ENCODE measurements around the gene TEDC2.
"Not testable (repeated sequence)": the region's sequence is repeated elsewhere in the genome, so short reads cannot be mapped to it uniquely, and the experiment has no call there.

TEDC2 gene

DNA sequence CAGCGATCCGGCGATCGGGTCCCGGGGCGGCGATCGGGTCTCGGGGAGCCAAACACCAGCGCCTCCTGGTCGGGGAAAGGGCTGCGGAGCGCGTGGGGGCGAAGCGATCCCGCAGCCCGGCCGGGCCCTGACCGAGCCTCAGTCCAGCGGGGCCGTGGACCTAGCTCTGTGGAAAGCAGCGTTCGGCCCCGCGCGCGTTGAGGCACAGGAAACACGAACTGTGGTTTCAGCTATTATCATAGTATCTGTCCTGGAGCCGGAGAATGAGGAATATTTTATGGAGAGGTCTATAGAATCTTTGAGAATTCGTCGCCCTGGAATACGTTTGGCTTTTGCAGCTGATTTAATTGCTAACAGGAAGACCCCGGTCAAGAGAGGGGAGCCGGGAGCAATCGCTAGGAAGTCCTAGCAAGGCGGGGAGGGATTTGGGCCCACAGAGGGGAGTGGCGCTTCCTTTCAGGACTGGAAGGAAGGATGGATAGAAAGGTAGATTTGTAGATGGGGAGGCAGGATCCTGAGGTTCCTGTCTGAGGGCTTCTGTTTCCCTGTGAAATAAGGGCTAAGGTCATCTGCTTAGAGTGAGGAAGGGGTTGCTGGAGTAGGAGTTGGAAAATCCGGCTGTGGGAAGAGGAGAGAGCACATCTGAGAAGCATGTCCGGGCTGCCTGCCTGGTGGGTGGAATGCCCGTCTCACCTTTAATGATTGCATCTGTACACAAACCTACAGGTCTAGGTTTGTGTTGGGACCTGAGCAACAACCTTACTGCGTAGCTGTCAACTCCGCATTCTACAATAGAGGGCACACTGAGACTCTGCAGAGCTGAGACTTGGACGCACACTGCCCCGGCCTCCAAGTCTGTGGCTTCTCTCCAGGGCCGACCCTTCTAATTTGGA is 29.9 kb upstream of the TEDC2 start:
- Histone ChIP-seq H3K9ac (ENCODE audit: low read depth, low read length) (peak overlapping the region; percentile 88), H3K4me1 (ENCODE audit: insufficient read depth, low read length) (peaks cover 11% of the 10 kb centered on the region; the same call in 1 of the 2 replicates), H3K9me3 (ENCODE audit: control insufficient read depth, insufficient read depth, low read length) (no peaks in the 10 kb centered on the region), H3K36me3 (ENCODE audit: insufficient read depth, low read length) (peaks cover 9% of the 10 kb centered on the region)

DNA sequence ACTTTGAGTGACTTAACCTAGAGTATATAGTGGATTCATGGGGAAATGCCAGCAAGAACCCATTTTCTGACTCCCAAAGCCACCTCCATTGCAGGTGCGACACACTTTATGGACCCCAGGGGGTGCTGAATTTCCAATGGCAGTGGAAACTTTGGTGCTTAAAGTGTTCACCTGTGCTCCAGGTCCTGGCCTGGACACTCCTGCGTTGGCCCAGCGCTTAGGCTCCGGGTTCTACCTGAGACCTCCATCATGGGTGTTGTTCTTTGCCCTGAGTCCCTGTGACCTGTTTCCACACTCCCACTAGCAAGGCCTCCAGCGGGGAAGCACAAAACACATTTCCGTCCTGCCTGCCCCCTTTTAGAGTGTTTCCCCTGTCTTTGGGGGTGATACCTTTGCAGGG is 27.6 kb upstream of the TEDC2 start:
- no peak overlapping the region for H3K9ac ChIP-seq (ENCODE audit: low read depth, low read length)
- peaks cover 19% of the 10 kb centered on the region for H3K36me3 ChIP-seq (ENCODE audit: insufficient read depth, low read length)
- no peaks in the 10 kb centered on the region for H3K9me3 ChIP-seq (ENCODE audit: control insufficient read depth, insufficient read depth, low read length)
- peaks cover 11% of the 10 kb centered on the region; the same call in 1 of the 2 replicates for H3K4me1 ChIP-seq (ENCODE audit: insufficient read depth, low read length)

DNA sequence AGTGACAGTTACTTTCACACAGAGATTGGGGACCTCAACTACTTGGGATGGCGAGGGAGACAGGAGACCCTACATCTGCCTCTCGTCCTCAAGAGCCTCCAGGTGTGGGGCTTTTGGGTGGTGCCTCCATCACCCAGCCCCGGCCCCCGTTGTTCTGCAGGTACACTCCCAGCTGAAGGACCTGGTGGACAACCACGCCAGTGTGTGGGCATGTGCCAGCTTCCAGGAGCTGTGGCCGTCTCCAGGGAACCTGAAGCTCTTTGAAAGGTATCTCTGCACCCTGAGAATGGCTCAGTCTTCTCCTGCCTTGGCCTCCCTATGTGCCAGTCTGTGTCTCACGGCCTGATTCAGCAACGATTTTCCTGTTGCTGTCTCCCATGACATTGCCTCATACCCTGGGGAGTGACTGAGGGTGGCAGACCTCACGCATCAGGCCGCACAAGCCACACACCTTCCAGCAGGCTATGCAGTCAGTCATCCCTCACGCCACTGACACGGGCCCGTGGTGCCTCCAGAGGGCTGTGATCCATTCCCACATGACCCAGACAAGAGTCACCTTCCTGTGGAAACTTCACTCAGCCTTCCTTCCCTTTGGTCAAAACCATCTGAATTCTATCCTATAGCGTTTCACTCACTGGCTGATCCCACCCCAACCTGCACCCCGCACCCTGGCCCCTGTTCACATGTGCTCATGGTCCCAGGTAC is 27.0 kb upstream of the TEDC2 start:
- Histone ChIP-seq H3K9ac (ENCODE audit: low read depth, low read length) (no peak overlapping the region; the same call in 1 of the 2 replicates), H3K36me3 (ENCODE audit: insufficient read depth, low read length) (peaks cover 21% of the 10 kb centered on the region), H3K4me1 (ENCODE audit: insufficient read depth, low read length) (peaks cover 5% of the 10 kb centered on the region; the same call in 1 of the 2 replicates), H3K9me3 (ENCODE audit: control insufficient read depth, insufficient read depth, low read length) (no peaks in the 10 kb centered on the region)

DNA sequence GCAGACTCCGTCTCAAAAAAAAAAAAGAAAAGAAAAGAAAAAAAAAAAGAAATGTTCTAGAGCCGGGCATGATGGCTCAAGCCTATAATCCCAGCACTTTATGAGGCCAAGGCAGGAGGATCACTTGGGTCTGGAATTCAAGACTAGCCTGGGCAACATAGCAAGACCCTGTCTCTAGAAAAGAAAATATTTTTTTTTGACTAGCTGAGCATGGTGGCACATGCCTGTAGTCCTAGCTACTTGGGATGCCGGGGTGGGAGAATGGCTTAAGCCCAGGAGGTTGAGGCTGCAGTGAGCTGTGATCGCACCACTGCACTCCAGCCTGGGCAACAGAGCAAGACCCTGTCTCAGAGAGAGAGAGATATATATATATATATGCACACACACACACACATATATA is 24.7 kb upstream of the TEDC2 start:
- H3K4me1 ChIP-seq (ENCODE audit: insufficient read depth, low read length); H3K9ac ChIP-seq (ENCODE audit: low read depth, low read length); H3K9me3 ChIP-seq (ENCODE audit: control insufficient read depth, insufficient read depth, low read length): not testable (repeated sequence)
- peaks cover 36% of the 10 kb centered on the region for H3K36me3 ChIP-seq (ENCODE audit: insufficient read depth, low read length)

DNA sequence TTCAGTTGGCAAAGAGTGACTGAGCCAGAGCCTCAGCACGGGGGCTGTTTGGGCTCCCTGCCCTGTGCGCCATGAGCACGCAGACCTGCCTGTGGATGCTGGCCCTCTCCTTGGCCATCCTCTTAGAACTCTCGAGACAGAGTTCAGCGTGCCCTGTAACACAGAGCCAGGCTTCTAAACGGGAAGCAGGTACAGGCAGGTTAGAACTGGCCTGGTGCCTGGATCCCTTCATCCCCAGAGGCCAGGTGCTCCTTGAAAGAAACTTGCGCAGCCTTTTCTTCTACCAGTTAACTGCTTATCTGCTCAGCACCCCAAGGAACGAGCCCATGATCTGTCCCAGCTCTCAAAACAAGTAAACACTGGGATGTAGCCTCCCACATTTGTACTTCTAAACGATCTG is 23.8 kb upstream of the TEDC2 start:
- Histone ChIP-seq H3K9me3 (ENCODE audit: control insufficient read depth, insufficient read depth, low read length) (no peaks in the 10 kb centered on the region), H3K36me3 (ENCODE audit: insufficient read depth, low read length) (peaks cover 38% of the 10 kb centered on the region), H3K4me1 (ENCODE audit: insufficient read depth, low read length) (no peaks in the 10 kb centered on the region), H3K9ac (ENCODE audit: low read depth, low read length) (no peak overlapping the region)

- no peaks in the 10 kb centered on the region for H3K4me1 ChIP-seq (ENCODE audit: insufficient read depth, low read length)
Measured at GRCh38 chr16:2437032-2437790, 22.7 kb upstream of the TEDC2 start.

DNA sequence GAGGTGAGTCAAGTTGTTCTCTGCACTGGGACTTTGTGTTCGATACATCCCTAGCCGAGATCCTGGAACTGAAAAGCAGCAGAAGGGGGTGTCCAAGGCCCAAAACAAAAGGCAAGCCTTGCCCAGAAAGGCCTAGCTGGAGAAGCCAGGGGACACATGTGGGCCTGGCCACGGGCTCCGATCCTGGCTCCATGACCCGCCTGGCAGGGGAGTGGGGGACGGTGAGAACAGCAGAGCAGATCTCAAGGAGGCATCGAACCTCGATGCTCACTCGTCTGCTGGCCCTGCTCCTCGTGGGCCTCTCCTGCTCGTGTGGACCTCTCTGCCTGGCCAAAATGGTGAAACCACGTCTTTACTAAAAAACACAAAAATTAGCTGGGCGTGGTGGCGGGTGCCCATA is 21.8 kb upstream of the TEDC2 start:
- H3K36me3 ChIP-seq (ENCODE audit: insufficient read depth, low read length), result peaks cover 32% of the 10 kb centered on the region
- no peaks in the 10 kb centered on the region for H3K9me3 ChIP-seq (ENCODE audit: control insufficient read depth, insufficient read depth, low read length)
- H3K9ac ChIP-seq (ENCODE audit: low read depth, low read length), result no peak overlapping the region
- no peaks in the 10 kb centered on the region for H3K4me1 ChIP-seq (ENCODE audit: insufficient read depth, low read length)

More at GRCh38 chr16:2437032-2437790, 22.7 kb upstream of the TEDC2 start:
- Histone ChIP-seq H3K36me3 (ENCODE audit: insufficient read depth, low read length) (peaks cover 38% of the 10 kb centered on the region), H3K9ac (ENCODE audit: low read depth, low read length) (no peak overlapping the region), H3K9me3 (ENCODE audit: control insufficient read depth, insufficient read depth, low read length) (no peaks in the 10 kb centered on the region)

DNA sequence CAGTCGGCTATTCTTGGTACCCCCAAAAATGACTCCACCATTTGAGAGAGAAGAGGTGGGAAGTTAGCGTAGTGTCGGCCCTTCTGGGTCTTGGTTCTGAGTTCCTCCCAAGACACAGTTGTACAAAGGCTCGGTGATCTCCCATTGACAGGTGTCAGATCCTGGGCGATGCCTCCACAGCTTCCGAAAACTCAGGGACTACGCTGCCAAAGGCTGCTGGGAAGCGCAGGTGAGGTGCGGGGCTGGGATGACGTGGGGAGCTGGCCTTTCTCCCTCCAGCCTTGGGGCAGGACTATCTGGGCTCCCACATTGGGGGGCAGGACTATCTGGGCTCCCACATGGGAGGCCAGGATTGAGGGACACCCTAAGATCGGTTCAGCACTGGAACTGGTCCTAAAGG is 20.3 kb upstream of the TEDC2 start:
- Histone ChIP-seq H3K4me1 (ENCODE audit: insufficient read depth, low read length) (no peaks in the 10 kb centered on the region), H3K9ac (ENCODE audit: low read depth, low read length) (no peak overlapping the region), H3K36me3 (ENCODE audit: insufficient read depth, low read length) (peaks cover 32% of the 10 kb centered on the region), H3K9me3 (ENCODE audit: control insufficient read depth, insufficient read depth, low read length) (no peaks in the 10 kb centered on the region)

DNA sequence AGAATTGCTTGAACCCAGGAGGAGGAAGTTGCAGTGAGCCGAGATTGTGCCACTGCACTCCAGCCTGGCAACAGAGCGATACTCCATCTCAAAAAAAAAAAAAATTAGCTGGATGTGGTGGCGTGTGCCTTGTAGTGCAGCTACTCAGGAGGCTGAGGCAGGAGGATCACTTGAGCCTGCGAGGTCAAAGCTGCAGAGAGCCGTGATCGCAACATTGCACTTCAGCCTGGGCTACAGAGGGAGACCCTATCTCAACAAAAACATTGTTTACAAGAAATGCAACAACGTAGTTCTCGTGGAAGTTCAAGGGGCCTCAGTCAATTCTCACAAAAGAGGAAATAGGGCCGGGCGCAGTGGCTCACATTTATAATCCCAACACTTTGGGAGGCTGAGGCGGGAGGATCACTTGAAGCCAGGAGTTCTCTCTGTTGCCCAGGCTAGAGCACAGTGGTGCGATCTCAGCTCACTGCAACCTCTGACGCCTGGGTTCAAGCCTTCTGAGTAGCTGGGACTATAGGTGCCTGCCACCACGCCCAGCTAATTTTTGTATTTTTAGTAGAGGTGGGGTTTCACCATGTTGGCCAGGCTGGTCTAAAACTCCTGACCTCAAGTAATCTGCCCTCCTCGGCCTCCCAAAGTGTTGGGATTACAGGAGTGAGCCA is 18.6 kb upstream of the TEDC2 start:
- peaks cover 26% of the 10 kb centered on the region for H3K36me3 ChIP-seq (ENCODE audit: insufficient read depth, low read length)
- H3K9me3 ChIP-seq (ENCODE audit: control insufficient read depth, insufficient read depth, low read length); H3K9ac ChIP-seq (ENCODE audit: low read depth, low read length); H3K4me1 ChIP-seq (ENCODE audit: insufficient read depth, low read length): not testable (repeated sequence)

DNA sequence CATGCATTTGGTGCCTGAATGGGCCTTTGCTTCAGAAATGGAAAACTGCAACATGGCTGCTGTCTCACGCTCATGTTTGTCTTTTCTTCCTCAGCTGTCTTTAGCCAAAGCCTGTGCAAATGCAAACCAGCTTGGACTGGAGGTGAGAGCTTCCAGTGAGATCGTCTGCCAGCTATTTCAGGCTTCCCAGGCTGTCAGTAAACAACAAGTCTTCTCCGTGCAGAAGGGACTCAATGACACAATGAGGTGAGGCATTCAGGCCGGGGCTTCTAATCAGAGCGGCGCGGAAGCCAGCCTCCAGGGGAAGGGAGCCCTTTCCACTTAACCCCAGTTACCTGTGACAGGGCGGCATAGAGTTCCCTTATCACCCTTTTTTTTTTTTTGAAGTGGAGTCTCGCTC is 16.4 kb upstream of the TEDC2 start:
- Histone ChIP-seq H3K9ac (ENCODE audit: low read depth, low read length) (no peak overlapping the region), H3K4me1 (ENCODE audit: insufficient read depth, low read length) (no peaks in the 10 kb centered on the region), H3K36me3 (ENCODE audit: insufficient read depth, low read length) (peaks cover 28% of the 10 kb centered on the region), H3K9me3 (ENCODE audit: control insufficient read depth, insufficient read depth, low read length) (no peaks in the 10 kb centered on the region)

GRCh38 chr16:2447920-2448583 is 11.9 kb upstream of the TEDC2 start:
- Histone ChIP-seq H3K36me3 (ENCODE audit: insufficient read depth, low read length) (peaks cover 23% of the 10 kb centered on the region), H3K9ac (ENCODE audit: low read depth, low read length) (no peak overlapping the region), H3K4me1 (ENCODE audit: insufficient read depth, low read length) (no peaks in the 10 kb centered on the region), H3K9me3 (ENCODE audit: control insufficient read depth, insufficient read depth, low read length) (no peaks in the 10 kb centered on the region)

GRCh38 chr16:2449118-2449517 is 10.8 kb upstream of the TEDC2 start:
- no peaks in the 10 kb centered on the region for H3K9me3 ChIP-seq (ENCODE audit: control insufficient read depth, insufficient read depth, low read length)
- H3K4me1 ChIP-seq (ENCODE audit: insufficient read depth, low read length), result no peaks in the 10 kb centered on the region
- no peak overlapping the region for H3K9ac ChIP-seq (ENCODE audit: low read depth, low read length)
- H3K36me3 ChIP-seq (ENCODE audit: insufficient read depth, low read length), result peaks cover 24% of the 10 kb centered on the region

DNA sequence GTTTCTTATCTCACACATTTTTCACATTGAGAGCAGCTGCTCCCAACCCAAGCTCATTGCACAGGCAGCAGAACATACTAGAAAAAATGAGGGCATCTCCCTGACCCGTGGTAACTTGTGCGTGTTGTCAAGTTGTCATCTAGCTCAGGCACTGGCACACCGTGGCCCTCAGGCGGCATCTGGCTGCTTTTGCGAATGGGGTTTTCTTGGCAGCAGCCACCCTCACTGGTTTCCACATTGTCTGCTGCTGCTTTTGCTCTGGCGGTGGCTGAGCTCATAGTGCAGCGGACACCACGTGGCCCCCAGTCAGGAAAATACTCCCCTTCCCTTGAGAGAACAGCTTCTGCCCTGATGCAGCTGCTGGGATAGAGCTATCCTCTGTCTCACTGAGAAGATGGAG is 9.4 kb upstream of the TEDC2 start:
- H3K9ac ChIP-seq (ENCODE audit: low read depth, low read length), result no peak overlapping the region
- H3K9me3 ChIP-seq (ENCODE audit: control insufficient read depth, insufficient read depth, low read length), result no peaks in the 10 kb centered on the region

More for the DNA sequence above, 9.4 kb upstream of the TEDC2 start:
- H3K36me3 ChIP-seq (ENCODE audit: insufficient read depth, low read length), result peaks cover 21% of the 10 kb centered on the region
- no peaks in the 10 kb centered on the region for H3K4me1 ChIP-seq (ENCODE audit: insufficient read depth, low read length)

Measured in ES-I3 (cell line).